ENCODE results near the gene TRA2B.

The TRA2B gene

DNA sequence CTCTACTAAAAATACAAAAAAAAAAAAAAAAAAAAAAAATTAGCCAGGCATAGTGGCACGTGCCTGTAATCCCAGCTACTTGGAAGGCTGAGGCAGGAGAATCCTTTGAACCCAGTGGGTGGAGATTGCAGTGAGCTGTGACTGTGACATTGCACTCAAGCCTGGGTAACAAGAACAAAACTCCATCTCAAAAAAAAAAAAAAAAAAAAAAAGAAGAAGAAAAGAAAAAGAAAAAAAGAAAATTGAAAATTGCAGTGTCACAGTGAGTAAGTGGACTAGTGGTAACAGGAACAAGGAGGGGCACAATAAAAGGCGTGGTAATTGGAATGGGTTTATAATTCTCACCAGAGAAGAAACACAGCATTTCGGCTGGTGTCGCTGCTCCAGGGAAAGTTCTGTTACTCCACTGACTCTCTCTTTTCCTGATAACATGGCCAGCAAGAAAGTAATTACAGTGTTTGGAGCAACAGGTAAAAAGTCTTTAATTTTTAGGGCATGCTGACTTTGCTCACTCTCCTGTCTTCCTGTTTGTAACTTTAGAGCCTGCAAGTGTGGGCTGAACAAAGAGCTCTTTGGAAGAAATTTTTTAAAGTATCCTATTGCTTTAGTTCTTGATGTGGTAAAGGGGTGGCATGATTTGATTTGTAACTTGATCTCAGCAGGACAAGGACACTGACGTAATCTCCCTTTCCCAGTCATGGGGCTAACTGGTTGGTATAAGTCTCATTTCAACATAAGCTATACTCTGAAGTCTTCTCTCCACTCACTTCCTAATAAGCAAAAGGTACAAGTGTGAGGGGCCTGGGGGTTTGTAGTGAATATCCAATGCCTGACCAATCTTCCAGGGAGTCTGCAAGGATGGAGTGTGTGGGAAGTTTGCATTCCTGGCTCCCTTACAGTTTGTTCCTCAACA is 22.1 kb upstream of the TRA2B start:
- no peak for DNase-seq
- peaks cover 4% of the 10 kb centered on the region for H3K27me3 Mint-ChIP-seq (ENCODE audit: low read depth, poor library complexity)
- H3K36me3 Mint-ChIP-seq (ENCODE audit: low read depth) = no peaks in the 10 kb centered on the region
- peaks cover 6% of the 10 kb centered on the region for H3K4me1 Mint-ChIP-seq
- no peaks in the 10 kb centered on the region for H3K9me3 Mint-ChIP-seq
- no peak overlapping the region for H3K27ac Mint-ChIP-seq
- TF ChIP-seq, protein P1, sequence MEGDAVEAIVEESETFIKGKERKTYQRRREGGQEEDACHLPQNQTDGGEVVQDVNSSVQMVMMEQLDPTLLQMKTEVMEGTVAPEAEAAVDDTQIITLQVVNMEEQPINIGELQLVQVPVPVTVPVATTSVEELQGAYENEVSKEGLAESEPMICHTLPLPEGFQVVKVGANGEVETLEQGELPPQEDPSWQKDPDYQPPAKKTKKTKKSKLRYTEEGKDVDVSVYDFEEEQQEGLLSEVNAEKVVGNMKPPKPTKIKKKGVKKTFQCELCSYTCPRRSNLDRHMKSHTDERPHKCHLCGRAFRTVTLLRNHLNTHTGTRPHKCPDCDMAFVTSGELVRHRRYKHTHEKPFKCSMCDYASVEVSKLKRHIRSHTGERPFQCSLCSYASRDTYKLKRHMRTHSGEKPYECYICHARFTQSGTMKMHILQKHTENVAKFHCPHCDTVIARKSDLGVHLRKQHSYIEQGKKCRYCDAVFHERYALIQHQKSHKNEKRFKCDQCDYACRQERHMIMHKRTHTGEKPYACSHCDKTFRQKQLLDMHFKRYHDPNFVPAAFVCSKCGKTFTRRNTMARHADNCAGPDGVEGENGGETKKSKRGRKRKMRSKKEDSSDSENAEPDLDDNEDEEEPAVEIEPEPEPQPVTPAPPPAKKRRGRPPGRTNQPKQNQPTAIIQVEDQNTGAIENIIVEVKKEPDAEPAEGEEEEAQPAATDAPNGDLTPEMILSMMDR (IDR thresholded peaks at IDR 0.05) = no peak
- H3K4me3 Mint-ChIP-seq = no peak overlapping the region

DNA sequence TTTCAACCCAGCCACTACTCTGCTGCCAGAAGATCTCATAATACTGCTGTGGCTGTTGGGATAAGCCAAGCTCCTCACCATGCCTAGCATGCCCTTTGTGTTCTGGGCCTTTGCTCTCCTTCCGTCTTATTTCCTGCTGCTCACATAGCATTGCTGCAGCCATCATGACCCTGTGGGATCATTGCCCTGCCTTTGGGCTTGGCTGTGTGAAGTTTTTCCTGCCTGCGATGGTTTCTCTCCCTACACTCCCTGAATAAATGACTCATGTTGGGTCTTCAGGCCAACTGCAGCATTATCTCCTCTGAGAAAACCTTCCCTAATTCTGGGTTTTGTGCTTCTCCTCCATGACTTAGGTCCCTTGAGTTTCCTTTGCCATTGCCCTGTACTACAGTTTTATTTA is 20.8 kb upstream of the TRA2B start:
- no peaks in the 10 kb centered on the region for H3K27me3 Mint-ChIP-seq (ENCODE audit: low read depth, poor library complexity)
- H3K4me3 Mint-ChIP-seq = no peak overlapping the region
- no peaks in the 10 kb centered on the region for H3K36me3 Mint-ChIP-seq (ENCODE audit: low read depth)
- no peak for DNase-seq
- H3K9me3 Mint-ChIP-seq = no peaks in the 10 kb centered on the region
- H3K4me1 Mint-ChIP-seq = peaks cover 6% of the 10 kb centered on the region
- TF ChIP-seq, protein P1 (IDR thresholded peaks at IDR 0.05) = no peak
- no peak overlapping the region for H3K27ac Mint-ChIP-seq

DNA sequence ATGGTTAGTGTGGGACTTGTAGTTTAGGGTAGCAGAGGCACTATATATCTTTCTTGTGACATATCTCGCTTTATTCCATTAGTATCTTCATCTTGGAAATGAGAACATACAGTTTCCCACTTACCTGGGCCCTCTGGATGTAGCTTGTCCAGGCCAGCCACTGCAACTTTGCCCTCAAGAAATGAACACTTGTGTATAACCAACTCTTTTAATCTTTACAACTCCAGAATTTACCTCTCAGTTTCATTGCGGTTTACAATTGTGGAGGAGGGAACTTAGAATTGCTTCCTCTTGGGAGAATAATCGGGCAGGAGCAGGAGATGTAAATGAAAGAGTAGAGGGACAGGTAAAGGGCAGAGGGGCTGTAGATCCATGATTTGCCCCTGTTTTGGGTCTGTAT is 18.4 kb upstream of the TRA2B start:
- peaks cover 17% of the 10 kb centered on the region for H3K9me3 Mint-ChIP-seq
- H3K4me1 Mint-ChIP-seq = peaks cover 6% of the 10 kb centered on the region
- H3K4me3 Mint-ChIP-seq = no peak overlapping the region
- no peaks in the 10 kb centered on the region for H3K36me3 Mint-ChIP-seq (ENCODE audit: low read depth)
- no peaks in the 10 kb centered on the region for H3K27me3 Mint-ChIP-seq (ENCODE audit: low read depth, poor library complexity)
- TF ChIP-seq, protein P1 (IDR thresholded peaks at IDR 0.05) = no peak
- no peak for DNase-seq
- H3K27ac Mint-ChIP-seq = no peak overlapping the region

DNA sequence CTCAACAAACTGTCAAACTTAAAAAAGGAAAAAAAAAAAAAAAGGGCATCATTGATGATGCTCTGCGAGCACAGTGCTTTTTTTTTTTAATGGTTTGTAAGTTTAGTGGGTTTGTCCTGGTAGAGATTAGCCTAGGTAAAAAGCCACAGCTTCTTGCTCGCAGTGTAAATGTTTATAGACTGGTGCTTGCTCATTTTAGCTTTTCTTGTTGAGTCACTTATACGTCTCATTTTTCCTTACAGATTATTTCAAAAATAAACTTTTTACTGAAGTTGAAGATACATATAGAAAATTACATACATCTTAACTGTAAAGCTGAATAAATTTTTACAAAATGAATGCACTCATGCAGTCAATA is 16.5 kb upstream of the TRA2B start:
- Mint-ChIP-seq H3K4me1 (peaks cover 6% of the 10 kb centered on the region), H3K4me3 (no peak overlapping the region), H3K36me3 (ENCODE audit: low read depth) (no peaks in the 10 kb centered on the region), H3K9me3 (peaks cover 17% of the 10 kb centered on the region), H3K27me3 (ENCODE audit: low read depth, poor library complexity) (peaks cover 4% of the 10 kb centered on the region), H3K27ac (no peak overlapping the region)
- DNase-seq = no peak
- TF ChIP-seq, protein P1 (IDR thresholded peaks at IDR 0.05) = no peak

DNA sequence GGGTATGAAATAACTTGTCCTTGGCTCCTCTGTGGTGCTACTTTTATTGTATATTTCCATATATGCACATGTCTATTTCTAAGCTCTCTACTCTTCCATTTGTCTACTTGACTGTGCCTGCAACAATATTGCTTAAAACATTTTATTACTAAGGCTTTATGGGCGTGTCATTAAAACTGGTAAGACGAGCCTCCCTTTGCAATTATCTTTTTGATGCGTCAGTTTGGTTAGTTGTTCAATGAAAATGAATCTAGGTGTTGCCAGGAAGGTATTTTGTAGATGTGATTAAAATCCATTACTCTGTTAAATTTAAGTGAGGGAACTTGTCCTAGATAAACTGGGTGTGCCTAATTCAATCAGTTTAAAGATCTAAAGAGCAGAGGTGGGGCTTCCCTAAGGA is 12.9 kb upstream of the TRA2B start:
- H3K9me3 Mint-ChIP-seq = peaks cover 17% of the 10 kb centered on the region
- peaks cover 19% of the 10 kb centered on the region for H3K27me3 Mint-ChIP-seq (ENCODE audit: low read depth, poor library complexity)
- no peak overlapping the region for H3K27ac Mint-ChIP-seq
- no peak overlapping the region for H3K4me3 Mint-ChIP-seq
- no peaks in the 10 kb centered on the region for H3K36me3 Mint-ChIP-seq (ENCODE audit: low read depth)
- no peak for DNase-seq
- H3K4me1 Mint-ChIP-seq = no peaks in the 10 kb centered on the region
- TF ChIP-seq, protein P1 (IDR thresholded peaks at IDR 0.05) = no peak

DNA sequence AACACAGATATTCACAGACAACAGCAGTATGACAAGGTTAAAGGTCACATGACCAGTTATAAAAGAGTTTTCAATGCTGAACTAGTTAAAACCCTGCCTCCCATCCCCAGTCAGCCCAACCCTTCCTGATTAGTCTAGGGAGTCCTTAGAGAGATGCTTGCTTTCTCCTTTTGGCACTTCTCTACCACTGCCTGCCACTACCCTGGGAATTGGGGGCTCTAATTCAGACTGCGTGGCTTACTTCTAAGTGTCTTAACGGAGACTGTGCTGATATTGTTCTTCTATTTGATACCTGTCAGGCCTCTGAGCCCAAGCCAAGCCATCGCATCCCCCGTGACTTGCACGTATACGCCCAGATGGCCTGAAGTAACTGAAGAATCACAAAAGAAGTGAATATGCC is 11.7 kb upstream of the TRA2B start:
- Mint-ChIP-seq H3K4me3 (no peak overlapping the region), H3K27me3 (ENCODE audit: low read depth, poor library complexity) (peaks cover 19% of the 10 kb centered on the region), H3K27ac (no peak overlapping the region), H3K9me3 (peaks cover 17% of the 10 kb centered on the region), H3K4me1 (no peaks in the 10 kb centered on the region), H3K36me3 (ENCODE audit: low read depth) (no peaks in the 10 kb centered on the region)
- TF ChIP-seq, protein P1 (IDR thresholded peaks at IDR 0.05) = no peak
- no peak for DNase-seq

Measured in nephron progenitor cell (in vitro differentiated cells).